B cell (primary cell): Measurements from ENCODE around the gene KCNK7. TPM values are rescaled to one million over a fixed set of nuclear protein-coding genes. Genes with fewer than 3 reads are reported as not detected.
A peak's percentile ranks its signal among the peaks of the same experiment; 100 is the strongest.

Experiments
- ATAC-seq: fragments of 200-7000 bp; cut with Tn5 transposase; one replicate; pipeline ENCODE4 v1.10.0; 2021; ENCODE audit warnings: low read depth, mild to moderate bottlenecking, moderate number of reproducible peaks, moderate library complexity
- CTCF ChIA-PET: fragments of 350-600 bp; sonication (Branson Sonifier 250); formaldehyde crosslinking; loops from one replicate; lab custom pipeline; 2021; ENCODE audit warnings: antibody characterized with exemption, inconsistent platforms; lab: Charles Lee
- POLR2A ChIA-PET: fragments of 350-600 bp; sonication (Branson Sonifier 250); formaldehyde crosslinking; loops from one replicate; lab custom pipeline; 2021; ENCODE audit warnings: antibody characterized with exemption; lab: Charles Lee
- DNase-seq: peaks from one replicate; pipeline ENCODE4 v3.0.0; 2013
- H2AFZ ChIP-seq: 2 replicates; pipeline ENCODE4 v1.6.1; 2012; ENCODE audit warnings: mild to moderate bottlenecking, low read depth, low read length; ENCODE audit not compliant: insufficient read depth, poor library complexity, severe bottlenecking
- H3K27ac ChIP-seq, 2 donors: 1 replicate in 1 of 2; 2 replicates in 1 of 2; pipeline ENCODE4 v1.5.1; 2012 to 2013; ENCODE audit warnings: low read length in 2 of 2, mild to moderate bottlenecking in 2 of 2, moderate library complexity in 1 of 2
- H3K27me3 ChIP-seq, 4 experiments: fragments of 200-600 bp in 1 of 4; sonication (generic) in 1 of 4; replicated peaks in 1 of 4; 1 replicate in 2 of 4; 2 replicates in 2 of 4; pipeline versions ENCODE4 v1.6.1 to v1.7.0; 2013 to 2016; ENCODE audit warnings: low read length in 3 of 4, mild to moderate bottlenecking in 2 of 4, mixed read lengths in 1 of 4, moderate library complexity in 1 of 4; ENCODE audit not compliant: insufficient read depth in 4 of 4, control insufficient read depth in 3 of 4; ENCODE audit errors: control extremely low read depth in 1 of 4
- H3K36me3 ChIP-seq, 2 experiments: replicated peaks in 1 of 2; 1 replicate in 1 of 2; 2 replicates in 1 of 2; pipeline versions ENCODE4 v1.6.1 to v1.7.1; 2013; ENCODE audit warnings: low read length in 1 of 2; ENCODE audit not compliant: insufficient read depth in 2 of 2, control insufficient read depth in 1 of 2; ENCODE audit errors: control extremely low read depth in 1 of 2, extremely low read depth in 1 of 2
- H3K4me1 ChIP-seq, 2 donors: fragments of 200-600 bp in 1 of 2; sonication (generic) in 1 of 2; 1 replicate in 1 of 2; 2 replicates in 1 of 2; pipeline versions ENCODE4 v1.5.1 to v1.6.1; 2013 to 2017; ENCODE audit warnings: low read length in 2 of 2; ENCODE audit not compliant: control insufficient read depth in 2 of 2, insufficient read depth in 2 of 2
- H3K4me2 ChIP-seq: replicated peaks from 2 replicates; pipeline ENCODE3; 2012; ENCODE audit warnings: mild to moderate bottlenecking, low read depth, low read length; ENCODE audit not compliant: poor library complexity, severe bottlenecking
- H3K4me3 ChIP-seq, 5 experiments: fragments of 200-600 bp in 1 of 5; sonication (generic) in 1 of 5; 1 replicate in 3 of 5; 2 replicates in 2 of 5; pipeline versions ENCODE4 v1.5.1 to v1.7.0; 2011 to 2016; ENCODE audit warnings: low read length in 4 of 5, mild to moderate bottlenecking in 4 of 5, low read depth in 2 of 5, control low read depth in 1 of 5, moderate library complexity in 1 of 5; ENCODE audit not compliant: insufficient read depth in 1 of 5; ENCODE audit errors: control extremely low read depth in 1 of 5, extremely low read depth in 1 of 5
- H3K79me2 ChIP-seq: fragments of 200-600 bp; sonication (generic); one replicate; pipeline ENCODE4 v1.6.0; 2016; ENCODE audit warnings: low read length; ENCODE audit not compliant: control insufficient read depth, insufficient read depth
- H3K9ac ChIP-seq: fragments of 200-600 bp; sonication (generic); 2 replicates; pipeline ENCODE4 v1.6.1; 2017; ENCODE audit warnings: mild to moderate bottlenecking, low read length, moderate library complexity
- H3K9me3 ChIP-seq, 3 donors: one replicate each; pipeline versions ENCODE4 v1.6.1 to v1.7.1; 2013; ENCODE audit warnings: low read length in 2 of 3; ENCODE audit not compliant: control insufficient read depth in 2 of 3, insufficient read depth in 1 of 3; ENCODE audit errors: control extremely low read depth in 1 of 3
- H4K20me1 ChIP-seq: 2 replicates; pipeline ENCODE4 v1.6.0; 2012; ENCODE audit warnings: mild to moderate bottlenecking, low read length; ENCODE audit not compliant: insufficient read depth, control insufficient read depth, poor library complexity, severe bottlenecking
- H3K27ac Mint-ChIP-seq: one replicate; pipeline ENCODE4 v1.8.0; 2021; ENCODE audit warnings: mixed read lengths
- H3K27me3 Mint-ChIP-seq: one replicate; pipeline ENCODE4 v1.8.0; 2021; ENCODE audit warnings: mixed read lengths
- H3K4me1 Mint-ChIP-seq: one replicate; pipeline ENCODE4 v1.8.0; 2021; ENCODE audit warnings: mixed read lengths
- H3K4me3 Mint-ChIP-seq: one replicate; pipeline ENCODE4 v1.8.0; 2021; ENCODE audit warnings: mixed read lengths
- H3K9me3 Mint-ChIP-seq: one replicate; pipeline ENCODE4 v1.8.0; 2022; ENCODE audit warnings: mixed read lengths; ENCODE audit not compliant: insufficient read depth
- EZH2 ChIP-seq: IDR thresholded peaks from 2 replicates; pipeline ENCODE4 v1.6.1; 2012; ENCODE audit warnings: borderline replicate concordance, low read depth, mild to moderate bottlenecking, moderate library complexity, low read length; ENCODE audit not compliant: insufficient read depth, poor library complexity, severe bottlenecking
- WGBS: methylation state at CpG from one replicate; pipeline ENCODE4 v1.1.5; 2013; ENCODE audit warnings: missing lambda C conversion rate; ENCODE audit not compliant: insufficient coverage; 5-methylcytosine and 5-hydroxymethylcytosine counted together
- intact Hi-C: fragments of 100-400 bp; cut with micrococcal nuclease; formaldehyde crosslinking; loops from one replicate; pipeline ENCODE4 v1.10.0; 2022
- polyA plus RNA-seq: library from polyadenylated mRNA; depleted of rRNA; stranded (reverse); fragments of >200 nt; gene quantifications from 2 replicates; pipeline ENCODE4 v1.2.3, GENCODE V29; 2012
- total RNA-seq, 2 donors: library from RNA; stranded (reverse); fragments of 120-200 nt in 1 of 2; gene quantifications; 1 replicate in 1 of 2; 2 replicates in 1 of 2; pipeline versions ENCODE4 v1.2.3 to v1.2.4, GENCODE V29; 2013 to 2022
- TF ChIP-seq, protein P1 (sequence below): fragments of 200-600 bp; IDR thresholded peaks from one replicate; pipeline ENCODE4 v1.8.0; 2022; ENCODE audit warnings: antibody characterized with exemption, mild to moderate bottlenecking

Gene KCNK7
- total and polyA plus RNA-seq, 2 donors (not counting 1 experiment from before 2014, with no cell fraction given), result 2.2 to 3.5 TPM

DNA sequence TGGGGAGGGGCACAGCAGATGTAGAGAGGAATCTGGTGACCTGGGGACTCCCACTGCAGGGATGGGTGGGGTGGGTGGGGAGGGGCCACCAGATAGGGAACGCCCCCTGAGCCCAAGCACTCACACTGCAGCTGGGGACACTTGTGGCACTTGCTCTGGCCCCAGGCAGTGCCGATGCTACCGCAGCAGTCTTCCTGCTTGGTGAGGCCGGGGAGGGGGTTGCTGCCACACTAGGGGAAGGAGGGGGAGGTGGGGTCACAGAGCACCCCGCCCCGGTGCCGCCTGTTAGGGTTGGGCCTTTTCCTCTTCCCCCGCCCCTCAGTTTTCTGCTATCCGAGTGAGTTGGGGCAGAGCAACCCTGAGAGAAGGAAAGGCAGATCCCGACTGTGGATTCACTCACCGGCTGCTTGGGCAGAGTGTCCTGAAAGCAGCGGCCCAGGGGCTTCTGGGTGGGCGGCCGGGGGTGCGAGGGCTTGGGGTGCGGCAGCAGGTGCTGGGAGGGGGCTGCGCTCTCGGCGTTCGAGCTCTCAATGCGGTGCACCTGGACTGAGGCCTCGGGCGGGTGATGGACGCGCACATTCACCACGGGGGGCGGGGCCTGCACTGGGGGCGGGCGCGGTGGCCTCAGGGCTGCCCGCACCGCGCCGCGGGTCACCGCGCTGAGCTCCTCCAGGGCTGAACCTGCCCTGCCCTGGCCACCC is 42.1 kb downstream of the KCNK7 start:
- Histone ChIP-seq H3K9me3 (no peaks in the 10 kb centered on the region), H3K79me2 (peaks cover 5% of the 10 kb centered on the region), H3K27me3 (no peaks in the 10 kb centered on the region), H3K9ac (no peak overlapping the region), H3K4me1 (peaks cover 30 to 55% of the 10 kb centered on the region in 2 donors), H3K4me2 (peak overlapping the region; percentile 61), H3K36me3 (no peaks in the 10 kb centered on the region), H2AFZ (no peak overlapping the region), H3K4me3 (no peak overlapping the region), H3K27ac (no peak overlapping the region), H4K20me1 (no peaks in the 10 kb centered on the region)
- DNase-seq (peak; percentile 68), ATAC-seq (peak; percentile 34)
- Mint-ChIP-seq H3K4me1 (peaks cover 58% of the 10 kb centered on the region), H3K9me3 (no peaks in the 10 kb centered on the region), H3K27ac (no peak overlapping the region), H3K4me3 (peak overlapping the region; percentile 13), H3K27me3 (no peaks in the 10 kb centered on the region)
- ChIA-PET POLR2A (interaction anchor here (0.5 to 0.6 kb wide), 3 partner anchors 8 to 753 kb away, joined by 7 to 11 read pairs (median 8); no protein-coding TSS in a partner anchor), CTCF (interaction anchor here (0.5 to 4.1 kb wide), 7 partner anchors 8 to 279 kb away, joined by 3 to 108 read pairs (median 6); partner anchors contain the start of genes FAM89B and SCYL1)
- 57% methylated on average over 32 of the region's 37 CpGs for WGBS
- intact Hi-C loops, result no loop called here
- TF ChIP-seq, protein P1, sequence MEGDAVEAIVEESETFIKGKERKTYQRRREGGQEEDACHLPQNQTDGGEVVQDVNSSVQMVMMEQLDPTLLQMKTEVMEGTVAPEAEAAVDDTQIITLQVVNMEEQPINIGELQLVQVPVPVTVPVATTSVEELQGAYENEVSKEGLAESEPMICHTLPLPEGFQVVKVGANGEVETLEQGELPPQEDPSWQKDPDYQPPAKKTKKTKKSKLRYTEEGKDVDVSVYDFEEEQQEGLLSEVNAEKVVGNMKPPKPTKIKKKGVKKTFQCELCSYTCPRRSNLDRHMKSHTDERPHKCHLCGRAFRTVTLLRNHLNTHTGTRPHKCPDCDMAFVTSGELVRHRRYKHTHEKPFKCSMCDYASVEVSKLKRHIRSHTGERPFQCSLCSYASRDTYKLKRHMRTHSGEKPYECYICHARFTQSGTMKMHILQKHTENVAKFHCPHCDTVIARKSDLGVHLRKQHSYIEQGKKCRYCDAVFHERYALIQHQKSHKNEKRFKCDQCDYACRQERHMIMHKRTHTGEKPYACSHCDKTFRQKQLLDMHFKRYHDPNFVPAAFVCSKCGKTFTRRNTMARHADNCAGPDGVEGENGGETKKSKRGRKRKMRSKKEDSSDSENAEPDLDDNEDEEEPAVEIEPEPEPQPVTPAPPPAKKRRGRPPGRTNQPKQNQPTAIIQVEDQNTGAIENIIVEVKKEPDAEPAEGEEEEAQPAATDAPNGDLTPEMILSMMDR, result no peak
- no peak for TF ChIP-seq EZH2

DNA sequence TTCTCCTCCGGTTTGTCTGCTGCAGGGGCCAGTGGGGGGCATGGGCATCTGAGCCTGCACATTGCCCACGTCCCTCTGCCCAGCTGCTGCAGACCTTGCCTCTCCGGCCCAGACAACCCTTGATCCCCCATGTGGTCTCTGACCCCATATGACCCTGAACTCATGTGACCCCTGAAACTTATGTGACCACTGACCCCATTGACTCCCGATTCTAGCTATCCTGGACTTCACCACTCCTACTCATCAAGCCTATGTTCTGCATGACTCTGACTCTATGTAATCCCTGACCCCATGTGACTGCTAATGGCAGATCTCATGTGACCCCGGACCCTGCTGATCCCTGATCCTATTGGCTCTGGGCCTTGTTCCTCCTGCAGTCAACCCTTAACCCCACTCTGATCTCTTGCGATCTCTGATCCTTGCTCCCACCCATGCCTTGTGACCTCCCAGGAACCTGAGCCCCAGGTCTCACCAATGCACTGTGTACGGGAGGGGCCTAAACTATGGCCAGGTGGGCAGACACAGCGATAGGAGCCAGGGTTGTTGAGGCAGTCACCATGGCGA is 43.1 kb downstream of the KCNK7 start:
- Histone ChIP-seq H3K27ac (no peak overlapping the region), H3K4me2 (peak overlapping the region; percentile 61)
- 80% methylated on average over 8 of the region's 9 CpGs for WGBS

More for the DNA sequence above, 43.1 kb downstream of the KCNK7 start:
- POLR2A ChIA-PET, result interaction anchor here (0.6 to 1.9 kb wide), 7 partner anchors 12 to 91 kb away, joined by 3 to 13 read pairs (median 4); partner anchors contain the start of gene SCYL1
- no peak for DNase-seq
- no peaks in the 10 kb centered on the region for H3K27me3 ChIP-seq
- peak overlapping the region; percentile 89 for H3K27ac Mint-ChIP-seq
- CTCF ChIA-PET, result interaction anchor here (0.7 to 4.1 kb wide), 27 partner anchors 9 to 286 kb away, joined by 3 to 108 read pairs (median 5); partner anchors contain the start of genes EHBP1L1, FAM89B, MALAT1 and RELA
- H3K9ac ChIP-seq, result no peak overlapping the region
- TF ChIP-seq EZH2, result no peak
- TF ChIP-seq, protein P1, result peak; percentile 42
- no peak overlapping the region for H3K4me3 ChIP-seq
- H4K20me1 ChIP-seq, result no peaks in the 10 kb centered on the region
- ATAC-seq, result no peak
- H3K9me3 ChIP-seq, result no peaks in the 10 kb centered on the region
- H3K4me1 Mint-ChIP-seq, result peaks cover 67% of the 10 kb centered on the region
- peaks cover 5% of the 10 kb centered on the region for H3K79me2 ChIP-seq
- H3K9me3 Mint-ChIP-seq, result no peaks in the 10 kb centered on the region
- H3K27me3 Mint-ChIP-seq, result no peaks in the 10 kb centered on the region
- H2AFZ ChIP-seq, result no peak overlapping the region
- peaks cover 39 to 64% of the 10 kb centered on the region in 2 donors for H3K4me1 ChIP-seq
- no peaks in the 10 kb centered on the region for H3K36me3 ChIP-seq
- peak overlapping the region; percentile 61 for H3K4me3 Mint-ChIP-seq
- intact Hi-C loops, result loop anchor here (1.0 kb wide), 2 partner anchors 12 to 36 kb away; no protein-coding TSS in a partner anchor
